ENCODE results near the gene SETBP1.

Gene SETBP1

DNA sequence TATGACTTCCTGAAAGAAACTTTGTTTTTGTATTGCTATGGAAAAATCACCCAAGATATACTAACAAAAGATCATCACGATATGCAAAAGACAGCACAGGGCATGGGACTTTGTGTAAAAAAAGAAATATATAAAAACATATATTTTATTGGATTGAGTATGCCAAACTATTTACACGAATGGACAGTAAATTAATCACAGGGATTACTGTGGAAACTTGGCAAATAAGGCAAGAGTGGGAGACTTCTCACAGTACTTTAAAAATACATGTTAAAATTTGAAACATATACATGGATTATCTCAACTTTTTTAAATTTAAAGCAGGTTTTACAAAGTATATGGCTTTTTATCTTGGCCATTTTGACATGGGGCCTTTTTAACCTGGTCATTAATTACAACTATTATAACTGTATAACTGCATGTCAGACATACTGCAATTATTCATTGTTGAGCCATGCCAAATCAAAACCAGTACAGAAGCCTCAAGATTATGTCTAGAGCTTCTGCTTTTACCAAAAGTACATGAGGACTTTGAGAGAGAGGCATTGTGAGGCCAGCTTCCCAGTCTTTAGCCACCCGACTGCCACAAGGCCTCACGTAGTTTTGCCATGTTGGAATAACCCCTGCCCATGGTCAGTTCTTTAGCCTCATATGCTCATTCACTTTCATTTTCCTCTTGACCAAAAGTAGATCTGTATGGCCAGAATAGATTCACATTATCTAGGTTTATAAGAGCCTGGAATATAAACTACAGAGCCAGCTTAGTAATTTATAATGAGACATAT, 419.8 kb downstream of the SETBP1 start:
- no peak for DNase-seq

DNA sequence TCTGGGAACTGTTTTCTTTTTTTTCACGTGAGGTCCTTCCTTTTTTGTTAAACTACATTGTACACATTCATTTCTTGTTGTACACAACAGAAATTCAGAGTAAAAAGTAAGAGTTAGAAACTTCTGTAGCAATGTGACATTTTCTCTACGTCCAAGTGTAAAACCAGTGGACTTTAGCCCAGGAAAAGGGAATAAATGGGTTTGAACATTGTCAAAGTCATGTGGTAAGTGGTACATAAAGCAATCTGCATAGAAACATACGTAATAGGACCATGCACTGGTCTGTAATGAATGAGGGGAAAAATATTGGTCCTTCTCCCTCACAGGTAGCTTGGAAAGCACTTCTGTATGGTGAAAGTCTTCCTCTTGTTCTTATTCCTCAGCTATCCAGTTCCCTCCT, 421.4 kb downstream of the SETBP1 start:
- no peak for DNase-seq

DNA sequence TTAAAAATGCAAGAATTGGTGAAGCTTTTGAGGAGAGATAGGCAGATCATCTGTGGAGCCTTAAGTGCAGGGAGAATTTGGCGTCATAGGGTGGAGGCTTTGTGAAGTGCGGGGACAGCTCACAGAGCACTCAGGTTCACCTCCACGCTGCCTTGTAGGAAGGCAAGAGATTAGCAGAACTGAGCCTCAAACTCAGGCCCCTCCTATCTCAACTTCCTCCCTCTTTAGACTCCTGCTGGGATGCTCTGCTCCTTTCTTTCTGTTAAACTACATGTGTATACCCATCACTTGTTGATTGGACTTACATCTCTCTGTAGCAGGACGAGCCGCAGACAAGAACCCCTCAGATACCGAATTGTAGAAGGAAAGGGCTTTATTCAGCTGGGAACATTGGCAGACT, 422.2 kb downstream of the SETBP1 start:
- DNase-seq, result no peak

DNA sequence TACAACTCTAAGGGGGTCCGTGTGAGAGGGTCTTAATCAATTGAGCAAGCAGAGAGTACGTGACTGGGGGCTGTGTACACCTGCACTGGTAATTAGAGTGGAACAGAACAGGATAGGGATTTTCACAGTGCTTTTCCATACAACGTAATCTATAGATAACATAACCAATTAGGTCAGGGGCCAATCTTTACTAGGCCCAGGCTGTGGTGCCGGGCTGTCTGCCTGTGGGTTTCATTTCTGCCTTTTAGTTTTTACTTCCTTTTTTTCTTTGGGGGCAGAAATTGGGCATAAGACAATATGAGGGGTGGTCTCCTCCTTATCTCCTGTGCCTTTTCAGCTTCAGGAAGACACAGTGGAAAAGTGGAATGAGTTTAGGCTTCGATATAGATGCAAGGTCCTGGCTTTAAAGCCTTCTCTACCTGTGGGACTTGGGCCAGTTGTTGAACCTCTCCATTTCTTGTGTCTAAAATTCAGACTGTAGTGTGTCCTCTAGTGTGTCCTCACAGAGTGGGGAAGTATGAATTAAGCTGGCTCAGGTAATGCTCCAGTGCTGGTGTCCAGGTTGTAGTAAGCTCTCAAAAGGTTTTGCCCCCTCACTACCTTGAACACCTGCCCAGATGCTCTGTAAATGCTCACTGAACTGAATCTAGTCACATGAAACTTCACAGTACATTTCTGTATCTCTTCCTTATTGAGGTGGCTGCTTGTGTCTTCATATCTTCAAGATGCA, 422.8 kb downstream of the SETBP1 start:
- DNase-seq, result no peak

DNA sequence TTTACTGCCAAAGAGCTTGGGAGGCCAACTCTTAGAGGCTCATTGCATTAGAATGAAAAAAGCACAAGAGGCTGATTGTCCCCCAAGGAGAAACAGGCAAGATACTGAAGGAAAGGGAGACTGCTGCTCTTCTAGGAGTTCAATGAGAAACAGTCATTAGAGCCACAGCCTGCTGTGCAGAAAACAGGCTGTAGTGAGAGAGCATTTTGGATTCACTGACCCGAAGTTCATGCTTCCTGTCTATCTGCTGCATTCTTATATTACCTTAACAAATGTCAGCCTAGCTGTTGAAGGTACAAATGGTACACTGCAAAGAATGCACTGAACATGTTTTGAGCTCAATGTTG, 423.3 kb downstream of the SETBP1 start:
- DNase-seq, result no peak

GRCh38 chr18:45106331-45106774, 425.7 kb downstream of the SETBP1 start:
- no peak for DNase-seq

DNA sequence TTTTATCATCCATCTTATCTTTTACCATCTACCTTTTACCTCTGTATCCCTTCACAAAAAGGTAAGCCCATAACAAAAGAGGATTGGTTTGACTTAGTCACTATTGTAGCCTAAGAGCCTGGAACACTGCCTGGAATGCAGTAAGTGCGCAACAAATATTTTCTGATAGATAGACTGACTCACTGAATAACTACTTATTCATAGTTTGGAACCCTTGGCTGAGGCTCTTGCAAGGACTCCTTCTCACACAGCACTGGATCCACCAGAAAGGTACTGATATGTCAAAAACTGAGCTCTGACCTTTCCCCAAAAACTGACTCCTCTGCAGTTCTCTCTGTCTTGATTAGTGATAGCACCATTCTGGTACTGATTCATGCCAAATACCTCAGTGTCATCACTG, 426.7 kb downstream of the SETBP1 start:
- no peak for DNase-seq

- no peak for DNase-seq
Measured at GRCh38 chr18:45108754-45109153, 428.1 kb downstream of the SETBP1 start.

DNA sequence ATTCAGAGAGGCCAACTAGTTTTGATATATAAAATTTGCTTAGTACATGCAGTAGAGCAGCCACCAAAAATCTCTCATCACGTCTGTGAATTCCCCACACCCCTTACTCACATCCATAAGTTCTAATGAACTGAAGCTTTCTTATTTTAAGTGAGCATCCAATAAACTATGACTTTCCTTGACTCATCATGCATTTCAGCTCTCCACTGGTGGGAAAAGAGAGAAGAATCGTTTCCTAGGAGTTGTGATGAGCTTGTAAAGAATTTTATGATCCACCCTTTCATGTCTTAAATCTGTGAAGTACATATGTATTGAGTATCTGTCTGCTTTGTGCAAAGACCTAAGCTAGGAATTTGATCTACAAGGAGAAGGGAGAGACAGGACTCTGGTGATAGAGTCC, 428.6 kb downstream of the SETBP1 start:
- DNase-seq, result no peak

- DNase-seq, result no peak
Measured at GRCh38 chr18:45109706-45110105, 429.0 kb downstream of the SETBP1 start.

GRCh38 chr18:45110577-45111501, 430.2 kb downstream of the SETBP1 start:
- DNase-seq, result no peak

- DNase-seq, result no peak
Measured at GRCh38 chr18:45111502-45111848, 430.8 kb downstream of the SETBP1 start.

- DNase-seq, result no peak
Measured at GRCh38 chr18:45112682-45113081, 432.0 kb downstream of the SETBP1 start.

DNA sequence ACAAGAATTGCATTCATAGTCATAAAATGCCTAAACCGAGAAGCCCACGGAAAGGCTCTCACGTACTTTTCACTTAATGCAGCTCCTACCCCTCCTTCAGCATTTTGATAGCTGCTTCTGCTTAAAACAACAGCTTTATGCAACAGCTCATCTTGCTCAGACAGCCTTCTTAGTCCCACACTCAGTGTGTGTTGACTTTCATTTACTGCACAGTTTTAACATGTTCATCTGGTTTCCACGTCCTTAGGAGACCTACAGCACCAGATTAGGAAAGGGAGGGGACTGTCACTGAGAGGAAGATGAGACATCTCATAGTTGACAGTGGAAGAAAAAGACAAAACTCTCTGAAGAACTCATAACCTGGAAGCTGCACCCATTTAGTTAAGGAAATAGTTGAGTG, 435.4 kb downstream of the SETBP1 start:
- DNase-seq, result no peak

Measured in islet precursor cell (in vitro differentiated cells).